Measurements from ENCODE around the gene PARP11.

The PARP11 gene

DNA sequence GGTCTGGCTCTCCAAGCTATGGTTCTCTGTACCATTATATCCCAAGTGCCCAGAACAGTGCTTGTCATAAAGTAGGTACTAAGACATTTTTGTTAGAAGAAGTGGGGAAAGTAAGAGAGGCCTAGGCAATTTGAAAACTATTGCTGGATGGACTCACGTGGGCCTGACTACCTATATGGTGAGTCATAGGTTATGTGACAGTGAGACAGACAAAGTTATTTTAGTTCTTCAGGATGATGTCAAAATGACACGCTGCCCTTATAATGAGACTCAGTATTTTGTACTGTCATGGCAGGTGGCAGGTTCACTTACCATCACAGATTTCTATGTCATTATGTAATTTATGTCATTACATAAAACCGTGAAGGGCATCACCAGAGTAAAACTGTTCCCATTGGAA lies 53.1 kb downstream of the PARP11 start:
- H2AK5ac ChIP-seq (ENCODE audit: low read depth, low read length): no peak overlapping the region
- no peak overlapping the region for H3K4me3 ChIP-seq (ENCODE audit: low read length in 2 of 2)
- no peak overlapping the region for H2BK12ac ChIP-seq (ENCODE audit: low read length)
- no peak overlapping the region for H4K91ac ChIP-seq (ENCODE audit: low read depth, low read length, poor library complexity)
- no peak overlapping the region for H2AFZ ChIP-seq (ENCODE audit: low read length)
- H3K4me2 ChIP-seq (ENCODE audit: insufficient read depth, low read length, poor library complexity, severe bottlenecking): no peak overlapping the region
- no CpG with 5 or more reads among the region's 3 CpGs for WGBS, 2 donors (ENCODE audit: extremely low coverage in 2 of 2, insufficient read length in 2 of 2, insufficient replicate concordance in 1 of 2)
- no peaks in the 10 kb centered on the region for H3K27me3 ChIP-seq (ENCODE audit: control insufficient read depth in 3 of 3, insufficient read depth in 3 of 3, low read depth in 1 of 3, low read length in 3 of 3)
- H3K4me1 ChIP-seq (ENCODE audit: control insufficient read depth in 2 of 2, insufficient read depth in 1 of 2, low read depth in 1 of 2, low read length in 2 of 2): no peaks in the 10 kb centered on the region
- no peak overlapping the region for H3K4ac ChIP-seq (ENCODE audit: low read length)
- no peak overlapping the region for H3K23ac ChIP-seq (ENCODE audit: low read depth, low read length, poor library complexity)
- no peak overlapping the region for H3K9ac ChIP-seq (ENCODE audit: low read depth, low read length, poor library complexity)
- no peak overlapping the region for H3K18ac ChIP-seq (ENCODE audit: low read length)
- peaks cover 2 to 74% of the 10 kb centered on the region in 2 donors for H3K36me3 ChIP-seq (replicated peaks in 1 of 2; ENCODE audit: control insufficient read depth in 2 of 2, insufficient read depth in 2 of 2, low read length in 2 of 2)
- H3K9me3 ChIP-seq (replicated peaks in 1 of 2; ENCODE audit: control insufficient read depth in 2 of 2, insufficient read depth in 1 of 2, low read depth in 1 of 2, low read length in 2 of 2): peaks cover 0 to 1% of the 10 kb centered on the region in 2 donors
- no peak overlapping the region for H4K8ac ChIP-seq (ENCODE audit: low read depth, low read length)
- H3K79me1 ChIP-seq (ENCODE audit: low read depth, low read length): no peaks in the 10 kb centered on the region
- H3K14ac ChIP-seq (ENCODE audit: low read length): no peak overlapping the region
- H2BK120ac ChIP-seq (ENCODE audit: low read depth, low read length): no peak overlapping the region
- H3K27ac ChIP-seq (replicated peaks; ENCODE audit: low read length): no peak overlapping the region
- H2BK15ac ChIP-seq (ENCODE audit: low read length): no peak overlapping the region
- H2BK5ac ChIP-seq (ENCODE audit: low read length): no peak overlapping the region
- no peak for DNase-seq (ENCODE audit: low spot score)

DNA sequence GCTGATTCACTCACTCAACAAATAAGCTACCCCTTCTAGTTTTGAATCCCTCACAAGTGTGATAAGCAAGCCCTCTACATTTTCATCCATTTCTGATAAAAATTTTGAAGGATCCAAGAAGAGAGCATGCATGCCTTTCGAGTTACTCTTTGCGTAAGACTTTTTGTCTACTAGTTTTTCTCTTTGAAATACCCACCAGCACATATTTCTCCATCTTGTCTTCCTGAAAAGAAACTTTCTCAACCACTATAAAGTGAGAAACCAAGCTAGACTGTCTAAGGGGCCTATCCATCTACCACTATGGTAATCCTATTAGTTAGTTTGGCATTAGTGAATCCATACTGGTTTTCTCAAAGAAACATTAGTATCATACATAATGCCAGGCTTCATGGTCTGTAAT lies 56.9 kb downstream of the PARP11 start:
- H3K4me2 ChIP-seq (ENCODE audit: insufficient read depth, low read length, poor library complexity, severe bottlenecking): no peak overlapping the region
- no peak overlapping the region for H3K9ac ChIP-seq (ENCODE audit: low read depth, low read length, poor library complexity)
- no peak overlapping the region for H3K4me3 ChIP-seq (ENCODE audit: low read length in 2 of 2)
- H3K27me3 ChIP-seq (ENCODE audit: control insufficient read depth in 3 of 3, insufficient read depth in 3 of 3, low read depth in 1 of 3, low read length in 3 of 3): no peaks in the 10 kb centered on the region
- no CpG with 5 or more reads among the region's 2 CpGs for WGBS, 2 donors (ENCODE audit: extremely low coverage in 2 of 2, insufficient read length in 2 of 2, insufficient replicate concordance in 1 of 2)
- no peak overlapping the region for H2AFZ ChIP-seq (ENCODE audit: low read length)
- H3K27ac ChIP-seq (replicated peaks; ENCODE audit: low read length): no peak overlapping the region
- no peaks in the 10 kb centered on the region for H3K79me1 ChIP-seq (ENCODE audit: low read depth, low read length)
- no peak overlapping the region for H4K91ac ChIP-seq (ENCODE audit: low read depth, low read length, poor library complexity)
- no peaks in the 10 kb centered on the region for H3K9me3 ChIP-seq (replicated peaks in 1 of 2; ENCODE audit: control insufficient read depth in 2 of 2, insufficient read depth in 1 of 2, low read depth in 1 of 2, low read length in 2 of 2)
- H2AK5ac ChIP-seq (ENCODE audit: low read depth, low read length): no peak overlapping the region
- no peak overlapping the region for H2BK5ac ChIP-seq (ENCODE audit: low read length)
- H2BK120ac ChIP-seq (ENCODE audit: low read depth, low read length): no peak overlapping the region
- no peak overlapping the region for H3K4ac ChIP-seq (ENCODE audit: low read length)
- H2BK15ac ChIP-seq (ENCODE audit: low read length): no peak overlapping the region
- H2BK12ac ChIP-seq (ENCODE audit: low read length): no peak overlapping the region
- H3K4me1 ChIP-seq (ENCODE audit: control insufficient read depth in 2 of 2, insufficient read depth in 1 of 2, low read depth in 1 of 2, low read length in 2 of 2): no peaks in the 10 kb centered on the region
- H4K8ac ChIP-seq (ENCODE audit: low read depth, low read length): no peak overlapping the region
- no peak overlapping the region for H3K14ac ChIP-seq (ENCODE audit: low read length)
- no peak overlapping the region for H3K18ac ChIP-seq (ENCODE audit: low read length)
- no peak overlapping the region for H3K23ac ChIP-seq (ENCODE audit: low read depth, low read length, poor library complexity)
- peaks cover 3 to 80% of the 10 kb centered on the region in 2 donors for H3K36me3 ChIP-seq (replicated peaks in 1 of 2; ENCODE audit: control insufficient read depth in 2 of 2, insufficient read depth in 2 of 2, low read length in 2 of 2)
- no peak for DNase-seq (ENCODE audit: low spot score)

DNA sequence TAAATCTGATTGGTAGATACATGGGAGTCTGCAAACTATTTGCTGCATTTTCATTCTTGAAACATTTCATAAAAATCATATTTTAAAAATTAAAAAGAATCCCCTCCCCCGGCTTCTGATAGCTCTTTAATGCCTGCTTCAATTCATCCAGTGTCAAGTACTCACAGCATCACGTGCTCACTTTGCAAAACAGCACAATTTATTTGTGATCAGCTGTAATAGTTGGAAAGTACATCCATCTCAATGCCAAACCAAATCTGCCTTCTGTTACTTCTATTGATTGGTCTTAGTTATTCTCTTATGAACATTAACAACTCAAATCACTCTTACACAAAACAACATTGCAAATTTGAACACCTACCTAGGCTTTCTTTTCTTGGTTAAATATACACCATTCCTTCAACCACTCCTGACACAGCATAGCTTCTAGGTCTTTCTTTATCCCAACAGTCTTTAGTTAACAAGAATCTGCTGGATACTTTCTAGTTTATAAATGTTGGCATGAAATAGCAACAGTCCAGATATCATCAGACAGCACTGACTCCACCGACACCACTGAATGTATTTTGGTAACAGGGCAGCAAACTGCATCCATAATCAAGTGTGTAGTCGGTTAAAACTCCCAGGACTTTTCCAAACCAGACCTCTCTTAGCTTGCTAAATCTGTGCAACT lies 58.0 kb downstream of the PARP11 start:
- H3K18ac ChIP-seq (ENCODE audit: low read length): no peak overlapping the region
- no peak overlapping the region for H2BK12ac ChIP-seq (ENCODE audit: low read length)
- H3K27ac ChIP-seq (replicated peaks; ENCODE audit: low read length): no peak overlapping the region
- no peaks in the 10 kb centered on the region for H3K9me3 ChIP-seq (replicated peaks in 1 of 2; ENCODE audit: control insufficient read depth in 2 of 2, insufficient read depth in 1 of 2, low read depth in 1 of 2, low read length in 2 of 2)
- no peak for DNase-seq (ENCODE audit: low spot score)
- no peak overlapping the region for H2AFZ ChIP-seq (ENCODE audit: low read length)
- H2BK15ac ChIP-seq (ENCODE audit: low read length): no peak overlapping the region
- no peak overlapping the region for H3K9ac ChIP-seq (ENCODE audit: low read depth, low read length, poor library complexity)
- WGBS, 2 donors (ENCODE audit: extremely low coverage in 2 of 2, insufficient read length in 2 of 2, insufficient replicate concordance in 1 of 2): no CpG with 5 or more reads among the region's 4 CpGs
- no peaks in the 10 kb centered on the region for H3K4me1 ChIP-seq (ENCODE audit: control insufficient read depth in 2 of 2, insufficient read depth in 1 of 2, low read depth in 1 of 2, low read length in 2 of 2)
- H4K91ac ChIP-seq (ENCODE audit: low read depth, low read length, poor library complexity): no peak overlapping the region
- peaks cover 3 to 76% of the 10 kb centered on the region in 2 donors for H3K36me3 ChIP-seq (replicated peaks in 1 of 2; ENCODE audit: control insufficient read depth in 2 of 2, insufficient read depth in 2 of 2, low read length in 2 of 2)
- no peak overlapping the region for H2AK5ac ChIP-seq (ENCODE audit: low read depth, low read length)
- H4K8ac ChIP-seq (ENCODE audit: low read depth, low read length): no peak overlapping the region
- H3K4me2 ChIP-seq (ENCODE audit: insufficient read depth, low read length, poor library complexity, severe bottlenecking): no peak overlapping the region
- H3K79me1 ChIP-seq (ENCODE audit: low read depth, low read length): no peaks in the 10 kb centered on the region
- H3K23ac ChIP-seq (ENCODE audit: low read depth, low read length, poor library complexity): no peak overlapping the region
- H2BK120ac ChIP-seq (ENCODE audit: low read depth, low read length): no peak overlapping the region
- H3K14ac ChIP-seq (ENCODE audit: low read length): no peak overlapping the region
- no peak overlapping the region for H2BK5ac ChIP-seq (ENCODE audit: low read length)
- H3K4ac ChIP-seq (ENCODE audit: low read length): no peak overlapping the region
- H3K27me3 ChIP-seq (ENCODE audit: control insufficient read depth in 3 of 3, insufficient read depth in 3 of 3, low read depth in 1 of 3, low read length in 3 of 3): no peaks in the 10 kb centered on the region
- no peak overlapping the region for H3K4me3 ChIP-seq (ENCODE audit: low read length in 2 of 2)

GRCh38 chr12:3810540-3810939 lies 62.7 kb downstream of the PARP11 start:
- H3K9ac ChIP-seq (ENCODE audit: low read depth, low read length, poor library complexity): no peak overlapping the region
- H4K8ac ChIP-seq (ENCODE audit: low read depth, low read length): no peak overlapping the region
- H3K4me3 ChIP-seq (ENCODE audit: low read length in 2 of 2): no peak overlapping the region
- H2AFZ ChIP-seq (ENCODE audit: low read length): no peak overlapping the region
- H2AK5ac ChIP-seq (ENCODE audit: low read depth, low read length): no peak overlapping the region
- H2BK12ac ChIP-seq (ENCODE audit: low read length): no peak overlapping the region
- H3K4me2 ChIP-seq (ENCODE audit: insufficient read depth, low read length, poor library complexity, severe bottlenecking): no peak overlapping the region
- no peak overlapping the region for H3K18ac ChIP-seq (ENCODE audit: low read length)
- no peak overlapping the region for H2BK5ac ChIP-seq (ENCODE audit: low read length)
- no peak overlapping the region for H2BK120ac ChIP-seq (ENCODE audit: low read depth, low read length)
- H3K23ac ChIP-seq (ENCODE audit: low read depth, low read length, poor library complexity): no peak overlapping the region
- no peak overlapping the region for H2BK15ac ChIP-seq (ENCODE audit: low read length)
- H3K14ac ChIP-seq (ENCODE audit: low read length): no peak overlapping the region
- H3K4me1 ChIP-seq (ENCODE audit: control insufficient read depth in 2 of 2, insufficient read depth in 1 of 2, low read depth in 1 of 2, low read length in 2 of 2): no peaks in the 10 kb centered on the region
- no peaks in the 10 kb centered on the region for H3K27me3 ChIP-seq (ENCODE audit: control insufficient read depth in 3 of 3, insufficient read depth in 3 of 3, low read depth in 1 of 3, low read length in 3 of 3)
- no peak for DNase-seq (ENCODE audit: low spot score)
- H3K27ac ChIP-seq (replicated peaks; ENCODE audit: low read length): no peak overlapping the region
- H3K79me1 ChIP-seq (ENCODE audit: low read depth, low read length): no peaks in the 10 kb centered on the region
- H3K4ac ChIP-seq (ENCODE audit: low read length): no peak overlapping the region
- peaks cover 3 to 67% of the 10 kb centered on the region in 2 donors for H3K36me3 ChIP-seq (replicated peaks in 1 of 2; ENCODE audit: control insufficient read depth in 2 of 2, insufficient read depth in 2 of 2, low read length in 2 of 2)
- no peaks in the 10 kb centered on the region for H3K9me3 ChIP-seq (replicated peaks in 1 of 2; ENCODE audit: control insufficient read depth in 2 of 2, insufficient read depth in 1 of 2, low read depth in 1 of 2, low read length in 2 of 2)
- no peak overlapping the region for H4K91ac ChIP-seq (ENCODE audit: low read depth, low read length, poor library complexity)

Measured in neuronal stem cell (in vitro differentiated cells).